ENCODE measurements around the gene TMEM42. TPM values are rescaled to one million over a fixed set of nuclear protein-coding genes. Genes with fewer than 3 reads are reported as not detected.
A peak's percentile ranks its signal among the peaks of the same experiment; 100 is the strongest.

TMEM42 gene
- polyA plus RNA-seq, 1 donor = 13.7 TPM

DNA sequence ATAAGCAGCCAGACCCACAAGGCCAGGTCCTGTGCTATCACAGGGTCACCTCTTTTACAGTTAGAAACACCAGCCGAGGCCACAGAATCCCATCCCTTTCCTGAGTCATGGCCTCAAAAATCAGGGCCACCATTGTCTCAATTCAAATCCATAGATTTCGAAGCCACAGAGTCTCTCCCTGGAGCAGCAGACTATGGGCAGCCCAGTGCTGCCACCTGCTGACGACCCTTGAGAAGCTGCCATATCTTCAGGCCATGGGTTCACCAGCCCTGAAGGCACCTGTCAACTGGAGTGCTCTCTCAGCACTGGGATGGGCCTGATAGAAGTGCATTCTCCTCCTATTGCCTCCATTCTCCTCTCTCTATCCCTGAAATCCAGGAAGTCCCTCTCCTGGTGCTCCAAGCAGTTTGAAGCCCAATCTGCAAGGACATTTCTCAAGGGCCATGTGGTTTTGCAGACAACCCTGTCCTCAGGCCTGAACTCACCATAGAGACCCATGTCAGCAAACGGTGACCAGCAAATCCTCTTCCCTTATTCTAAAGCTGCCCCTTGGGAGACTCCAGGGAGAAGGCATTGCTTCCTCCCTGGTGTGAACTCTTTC lies 52.3 kb downstream of the TMEM42 start:
- DNase-seq = peak; percentile 34

DNA sequence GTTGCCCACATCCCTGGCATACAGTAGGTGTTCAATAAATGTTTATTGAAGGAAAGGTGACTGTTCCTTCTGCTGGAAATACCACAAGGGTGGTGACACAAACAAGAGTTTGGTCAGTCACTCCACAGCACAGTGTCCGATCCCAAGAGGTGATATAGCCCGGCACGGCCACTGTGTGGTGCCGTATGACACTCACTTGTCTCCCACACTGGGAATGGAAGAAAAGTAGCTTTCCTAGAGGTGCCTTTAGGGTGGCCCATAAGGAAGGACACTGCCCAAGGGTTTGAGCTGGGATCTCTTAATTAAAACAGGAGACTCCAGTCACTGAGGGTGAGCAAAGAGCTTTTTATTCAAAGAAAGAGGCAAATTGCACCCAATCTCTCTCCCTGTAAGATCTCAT lies 53.2 kb downstream of the TMEM42 start:
- no peak for DNase-seq

Other genes starting within 250 kb of the TMEM42 start
- gene ZNF197, start 236.9 kb upstream of the TMEM42 start, polyA plus RNA-seq (ENCODE audit: insufficient read length) = 15.0 TPM
- gene ZNF35, start 213.2 kb upstream of the TMEM42 start, polyA plus RNA-seq (ENCODE audit: insufficient read length) = 6.2 TPM
- 5.8 TPM for gene ZNF502, start 149.3 kb upstream of the TMEM42 start, polyA plus RNA-seq (ENCODE audit: insufficient read length)
- 5.2 TPM for gene ZNF501, start 132.3 kb upstream of the TMEM42 start, polyA plus RNA-seq (ENCODE audit: insufficient read length)
- 32.0 TPM for gene KIAA1143, start 100.3 kb upstream of the TMEM42 start, polyA plus RNA-seq (ENCODE audit: insufficient read length)
- gene KIF15, start 100.1 kb upstream of the TMEM42 start, polyA plus RNA-seq (ENCODE audit: insufficient read length) = 9.2 TPM
- gene TGM4, start 12.7 kb downstream of the TMEM42 start, polyA plus RNA-seq (ENCODE audit: insufficient read length) = not detected
- 41.0 TPM for gene ZDHHC3, start 114.3 kb downstream of the TMEM42 start, polyA plus RNA-seq (ENCODE audit: insufficient read length)
- 42.1 TPM for gene EXOSC7, start 114.3 kb downstream of the TMEM42 start, polyA plus RNA-seq (ENCODE audit: insufficient read length)
- 126 TPM for gene CLEC3B, start 164.4 kb downstream of the TMEM42 start, polyA plus RNA-seq (ENCODE audit: insufficient read length)